PC-9 (cell line): ENCODE measurements around the gene MAP2K4. TPM values are rescaled to one million over a fixed set of nuclear protein-coding genes. Genes with fewer than 3 reads are reported as not detected.

ENCODE experiments used
- BruUV-seq: library from RNA; stranded (reverse); fragments of 400-500 nt; replicated peaks from 2 replicates; lab custom pipeline; 2021; lab: Mats Ljungman, UMichigan
- CTCF ChIA-PET: fragments of 300-600 bp; sonication (Branson Sonifier 250); formaldehyde crosslinking; loops from one replicate; lab custom pipeline; 2022; ENCODE audit warnings: antibody characterized with exemption; lab: Charles Lee
- POLR2A ChIA-PET: fragments of 300-600 bp; sonication (Branson Sonifier 250); formaldehyde crosslinking; loops from one replicate; lab custom pipeline; 2022; ENCODE audit warnings: antibody characterized with exemption; ENCODE audit not compliant: unreplicated experiment; lab: Charles Lee
- DNase-seq, 2 experiments: peaks; one replicate each; pipeline versions ENCODE4 v3.0.0 to v3.0.0-alpha.2; 2015 to 2022; ENCODE audit warnings: mixed read lengths in 1 of 2
- H2AFZ ChIP-seq: fragments of 200-600 bp; sonication (generic); 2 replicates; pipeline ENCODE4 v1.8.1; 2017; ENCODE audit warnings: antibody characterized with exemption
- H3F3A ChIP-seq: fragments of 200-600 bp; sonication (generic); 2 replicates; pipeline ENCODE4 v1.8.1; 2017; ENCODE audit warnings: antibody characterized with exemption, mild to moderate bottlenecking, low read depth; ENCODE audit not compliant: insufficient read depth
- H3K27ac ChIP-seq: fragments of 200-600 bp; sonication (generic); 2 replicates; pipeline ENCODE4 v1.6.1; 2016; ENCODE audit warnings: mixed run types
- H3K27me3 ChIP-seq: fragments of 200-600 bp; sonication (generic); 2 replicates; pipeline ENCODE4 v1.6.1; 2016; ENCODE audit warnings: low read depth, mixed run types; ENCODE audit not compliant: insufficient read depth
- H3K36me3 ChIP-seq: fragments of 200-600 bp; sonication (generic); 2 replicates; pipeline ENCODE4 v1.6.1; 2016; ENCODE audit warnings: low read depth, mixed run types
- H3K4me1 ChIP-seq: fragments of 200-600 bp; sonication (generic); replicated peaks from 2 replicates; pipeline ENCODE4 v1.6.1; 2016; ENCODE audit warnings: mixed run types; ENCODE audit not compliant: insufficient read depth
- H3K4me2 ChIP-seq: fragments of 200-600 bp; sonication (generic); 2 replicates; pipeline ENCODE4 v1.6.1; 2017; ENCODE audit warnings: mixed run types
- H3K4me3 ChIP-seq: fragments of 200-600 bp; sonication (generic); 2 replicates; pipeline ENCODE4 v1.6.1; 2016; ENCODE audit warnings: mixed run types
- H3K79me2 ChIP-seq: fragments of 200-600 bp; sonication (generic); 2 replicates; pipeline ENCODE4 v1.6.1; 2017; ENCODE audit warnings: low read depth, mixed run types
- H3K9me2 ChIP-seq: fragments of 200-600 bp; sonication (generic); 2 replicates; pipeline ENCODE4 v1.8.1; 2017; ENCODE audit warnings: mild to moderate bottlenecking; ENCODE audit not compliant: insufficient read depth
- H3K9me3 ChIP-seq: fragments of 200-600 bp; sonication (generic); 2 replicates; pipeline ENCODE4 v1.8.1; 2016; ENCODE audit warnings: low read depth; ENCODE audit not compliant: insufficient read depth
- H4K20me1 ChIP-seq: fragments of 200-600 bp; sonication (generic); 2 replicates; pipeline ENCODE4 v1.8.1; 2017; ENCODE audit not compliant: insufficient read depth
- EZH2 ChIP-seq: fragments of 200-600 bp; sonication (generic); IDR thresholded peaks from 2 replicates; pipeline ENCODE4 v1.8.0; 2017; ENCODE audit warnings: antibody characterized with exemption, low read depth
- intact Hi-C: fragments of 100-400 bp; cut with micrococcal nuclease; formaldehyde crosslinking; loops from one replicate; pipeline ENCODE4 v1.10.0; 2022; ENCODE audit not compliant: unreplicated experiment
- total RNA-seq: library from RNA; stranded (reverse); gene quantifications from 2 replicates; pipeline ENCODE4 v1.2.3, GENCODE V29; 2021
- TF ChIP-seq, protein P1 (sequence below): fragments of 200-600 bp; sonication (generic); conservative IDR thresholded peaks from 2 replicates; pipeline ENCODE4 v1.6.1; 2017; ENCODE audit warnings: mixed run types, antibody characterized with exemption, mild to moderate bottlenecking, moderate library complexity

The MAP2K4 gene
- total RNA-seq, 1 experiment from 2014 or later = 44.3 TPM

- no peaks in the 10 kb centered on the region for H4K20me1 ChIP-seq
- peak overlapping the region; percentile 100 for H2AFZ ChIP-seq
- peak in 1 of 2 experiments; percentile 35 for DNase-seq
- H3K27ac ChIP-seq = 0 out of 2 replicates have a peak overlapping the region, but pooled peaks have one; percentile 24
- intact Hi-C loops = loop anchor here (1.0 to 2.0 kb wide), 2 partner anchors 24 to 52 kb away; partner anchors contain the start of gene MAP2K4
- no peaks in the 10 kb centered on the region for H3K27me3 ChIP-seq
- no peaks in the 10 kb centered on the region; the same call in 1 of the 2 replicates for H3K4me1 ChIP-seq
- no peaks in the 10 kb centered on the region for H3K79me2 ChIP-seq
- H3K36me3 ChIP-seq = no peaks in the 10 kb centered on the region
- BruUV-seq = TSS peak; percentile 80
- TF ChIP-seq EZH2 = no peak
- TF ChIP-seq, protein P1, sequence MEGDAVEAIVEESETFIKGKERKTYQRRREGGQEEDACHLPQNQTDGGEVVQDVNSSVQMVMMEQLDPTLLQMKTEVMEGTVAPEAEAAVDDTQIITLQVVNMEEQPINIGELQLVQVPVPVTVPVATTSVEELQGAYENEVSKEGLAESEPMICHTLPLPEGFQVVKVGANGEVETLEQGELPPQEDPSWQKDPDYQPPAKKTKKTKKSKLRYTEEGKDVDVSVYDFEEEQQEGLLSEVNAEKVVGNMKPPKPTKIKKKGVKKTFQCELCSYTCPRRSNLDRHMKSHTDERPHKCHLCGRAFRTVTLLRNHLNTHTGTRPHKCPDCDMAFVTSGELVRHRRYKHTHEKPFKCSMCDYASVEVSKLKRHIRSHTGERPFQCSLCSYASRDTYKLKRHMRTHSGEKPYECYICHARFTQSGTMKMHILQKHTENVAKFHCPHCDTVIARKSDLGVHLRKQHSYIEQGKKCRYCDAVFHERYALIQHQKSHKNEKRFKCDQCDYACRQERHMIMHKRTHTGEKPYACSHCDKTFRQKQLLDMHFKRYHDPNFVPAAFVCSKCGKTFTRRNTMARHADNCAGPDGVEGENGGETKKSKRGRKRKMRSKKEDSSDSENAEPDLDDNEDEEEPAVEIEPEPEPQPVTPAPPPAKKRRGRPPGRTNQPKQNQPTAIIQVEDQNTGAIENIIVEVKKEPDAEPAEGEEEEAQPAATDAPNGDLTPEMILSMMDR = no peak
- peak overlapping the region; percentile 90 for H3K4me3 ChIP-seq
- H3F3A ChIP-seq = no peaks in the 10 kb centered on the region
- H3K4me2 ChIP-seq = peak overlapping the region; percentile 85
- ChIA-PET CTCF (interaction anchor here (0.7 to 1.0 kb wide), 3 partner anchors 8 to 52 kb away, joined by 3 read pairs; partner anchors contain the start of gene MAP2K4), POLR2A (interaction anchor here (0.5 to 1.6 kb wide), 14 partner anchors 10 to 745 kb away, joined by 3 to 15 read pairs (median 5); partner anchors contain the start of gene MAP2K4)
- H3K9me3 ChIP-seq = no peaks in the 10 kb centered on the region
- H3K9me2 ChIP-seq = no peaks in the 10 kb centered on the region
These were observed 23.9 kb upstream of the MAP2K4 start for GRCh38 chr17:11996722-11997146.

- Histone ChIP-seq H3K4me2 (peak within 1 kb of the TSS; percentile 85), H3K4me3 (peak within 1 kb of the TSS; percentile 90), H3K79me2 (no peaks in the 10 kb centered on the region), H3K4me1 (no peaks in the 10 kb centered on the region; the same call in 1 of the 2 replicates), H3K27ac (0 out of 2 replicates have a peak within 1 kb of the TSS, but pooled peaks have one; percentile 24), H3K9me3 (no peaks in the 10 kb centered on the region), H3K36me3 (no peaks in the 10 kb centered on the region), H2AFZ (peak within 1 kb of the TSS; percentile 100), H3F3A (no peaks in the 10 kb centered on the region), H3K27me3 (no peaks in the 10 kb centered on the region), H4K20me1 (no peaks in the 10 kb centered on the region), H3K9me2 (no peaks in the 10 kb centered on the region)
- TSS peak; percentile 80 for BruUV-seq
- TF ChIP-seq EZH2 = no peak
- TF ChIP-seq, protein P1 = no peak
- peak; percentile 75 to 98 for DNase-seq
- intact Hi-C loops = loop anchor here (1.0 to 2.0 kb wide), 2 partner anchors 23 to 51 kb away; partner anchors contain the start of gene MAP2K4
- ChIA-PET POLR2A (interaction anchor here (0.5 to 1.6 kb wide), 17 partner anchors 9 to 184 kb away, joined by 3 to 15 read pairs (median 5); partner anchors contain the start of gene MAP2K4), CTCF (interaction anchor here (0.7 to 1.0 kb wide), 5 partner anchors 9 to 51 kb away, joined by 3 to 4 read pairs (median 3); partner anchors contain the start of gene MAP2K4)
These were observed 23.3 kb upstream of the MAP2K4 start, which contains the start of gene ZNF18 for GRCh38 chr17:11997147-11997971. Gene ZNF18, minus strand, starts transcription at chr17:11997475. Its CDS starts 4,646 bp downstream, at chr17:11992829.

DNA sequence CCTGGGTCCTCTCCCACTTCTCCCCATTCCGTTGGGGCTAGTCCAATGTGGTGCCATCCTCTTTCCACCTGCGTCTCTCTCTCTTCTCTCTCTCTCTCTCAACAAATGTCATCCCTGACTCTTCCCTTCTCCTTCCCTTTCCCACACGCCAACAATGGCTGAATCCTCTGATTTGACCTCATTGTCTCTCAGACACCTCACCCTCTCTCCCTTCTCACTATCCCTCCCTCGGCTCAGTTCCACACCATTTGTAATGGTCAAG is 22.8 kb upstream of the MAP2K4 start:
- Histone ChIP-seq H3K27me3 (no peaks in the 10 kb centered on the region), H3K36me3 (no peaks in the 10 kb centered on the region), H4K20me1 (no peaks in the 10 kb centered on the region), H3K79me2 (no peaks in the 10 kb centered on the region), H3K9me3 (no peaks in the 10 kb centered on the region), H3K4me3 (peak overlapping the region; percentile 90), H3F3A (no peaks in the 10 kb centered on the region), H2AFZ (peak overlapping the region; percentile 97), H3K9me2 (no peaks in the 10 kb centered on the region), H3K27ac (no peak overlapping the region), H3K4me2 (peak overlapping the region; percentile 85), H3K4me1 (no peaks in the 10 kb centered on the region; the same call in 1 of the 2 replicates)
- intact Hi-C loops = loop anchor here (1.0 to 2.0 kb wide), 2 partner anchors 22 to 51 kb away; partner anchors contain the start of gene MAP2K4
- CTCF ChIA-PET = interaction anchor here (0.7 to 1.0 kb wide), 4 partner anchors 9 to 27 kb away, joined by 3 to 4 read pairs (median 3); partner anchors contain the start of gene MAP2K4
- DNase-seq = no peak
- TF ChIP-seq, protein P1 = no peak
- no peak for TF ChIP-seq EZH2
- POLR2A ChIA-PET = interaction anchor here (1.3 to 1.6 kb wide), 2 partner anchors 23 to 27 kb away, joined by 10 to 11 read pairs; partner anchors contain the start of gene MAP2K4
- BruUV-seq = no TSS peak
